Measurements from ENCODE around the gene GPC6. TPM values are rescaled to one million over a fixed set of nuclear protein-coding genes. Genes with fewer than 3 reads are reported as not detected.

GPC6 gene
- total RNA-seq, 1 donor from 2014 or later: 63.0 TPM

- no peaks in the 10 kb centered on the region for H3K36me3 ChIP-seq (ENCODE audit: insufficient read depth, low read length)
These were observed 453.7 kb downstream of the GPC6 start for GRCh38 chr13:93680329-93680728.

GRCh38 chr13:93685900-93686299 lies 459.3 kb downstream of the GPC6 start:
- Mint-ChIP-seq H3K36me3 (ENCODE audit: low read depth, unreplicated experiment) (no peaks in the 10 kb centered on the region), H3K4me1 (ENCODE audit: low read depth, unreplicated experiment) (peaks cover 7% of the 10 kb centered on the region), H3K9me3 (ENCODE audit: unreplicated experiment) (no peaks in the 10 kb centered on the region), H3K27ac (ENCODE audit: unreplicated experiment) (no peak overlapping the region), H3K4me3 (ENCODE audit: unreplicated experiment) (no peak overlapping the region), H3K27me3 (ENCODE audit: low read depth, unreplicated experiment) (no peaks in the 10 kb centered on the region)
- Histone ChIP-seq H3K9me3 (ENCODE audit: insufficient read depth, low read depth, low read length) (no peaks in the 10 kb centered on the region), H3K9ac (ENCODE audit: low read length) (no peak overlapping the region), H3K79me2 (ENCODE audit: insufficient read depth, low read length) (no peaks in the 10 kb centered on the region), H4K20me1 (ENCODE audit: insufficient read depth, low read length) (peaks cover 14% of the 10 kb centered on the region), H3K27me3 (ENCODE audit: insufficient read depth, low read length) (no peaks in the 10 kb centered on the region), H3K4me1 (ENCODE audit: insufficient read depth, low read length) (no peaks in the 10 kb centered on the region), H3K36me3 (ENCODE audit: insufficient read depth, low read length) (no peaks in the 10 kb centered on the region), H3K27ac (ENCODE audit: low read depth, low read length) (no peak overlapping the region), H3K4me3 (ENCODE audit: insufficient read depth, low read depth, low read length) (no peak overlapping the region), H3K4me2 (ENCODE audit: low read length) (no peak overlapping the region), H2AFZ (ENCODE audit: low read depth, low read length) (no peak overlapping the region)
- TF ChIP-seq EZH2 (IDR thresholded peaks at IDR 0.05; ENCODE audit: insufficient read depth, low read length): no peak
- no peak for TF ChIP-seq CTCF (IDR thresholded peaks at IDR 0.05; ENCODE audit: insufficient read depth, low read depth, low read length)
- DNase-seq (ENCODE audit: low read depth): no peak
- FAIRE-seq: no peak

More at GRCh38 chr13:93680329-93680728, 453.7 kb downstream of the GPC6 start:
- Mint-ChIP-seq H3K4me1 (ENCODE audit: low read depth, unreplicated experiment) (peaks cover 7% of the 10 kb centered on the region), H3K4me3 (ENCODE audit: unreplicated experiment) (no peak overlapping the region), H3K27me3 (ENCODE audit: low read depth, unreplicated experiment) (no peaks in the 10 kb centered on the region), H3K36me3 (ENCODE audit: low read depth, unreplicated experiment) (no peaks in the 10 kb centered on the region), H3K27ac (ENCODE audit: unreplicated experiment) (no peak overlapping the region), H3K9me3 (ENCODE audit: unreplicated experiment) (peaks cover 3% of the 10 kb centered on the region)
- no peak overlapping the region for H3K27ac ChIP-seq (ENCODE audit: low read depth, low read length)
- no peaks in the 10 kb centered on the region for H3K79me2 ChIP-seq (ENCODE audit: insufficient read depth, low read length)
- H3K9me3 ChIP-seq (ENCODE audit: insufficient read depth, low read depth, low read length): no peaks in the 10 kb centered on the region
- H3K4me2 ChIP-seq (ENCODE audit: low read length): no peak overlapping the region
- no peaks in the 10 kb centered on the region for H3K27me3 ChIP-seq (ENCODE audit: insufficient read depth, low read length)
- TF ChIP-seq EZH2 (IDR thresholded peaks at IDR 0.05; ENCODE audit: insufficient read depth, low read length): no peak
- TF ChIP-seq CTCF (IDR thresholded peaks at IDR 0.05; ENCODE audit: insufficient read depth, low read depth, low read length): no peak
- peaks cover 9% of the 10 kb centered on the region for H4K20me1 ChIP-seq (ENCODE audit: insufficient read depth, low read length)
- no peak for DNase-seq (ENCODE audit: low read depth)
- H3K4me3 ChIP-seq (ENCODE audit: insufficient read depth, low read depth, low read length): no peak overlapping the region
- no peak overlapping the region for H3K9ac ChIP-seq (ENCODE audit: low read length)
- FAIRE-seq: no peak
- H2AFZ ChIP-seq (ENCODE audit: low read depth, low read length): no peak overlapping the region
- no peaks in the 10 kb centered on the region for H3K4me1 ChIP-seq (ENCODE audit: insufficient read depth, low read length)

GRCh38 chr13:93686399-93686798 lies 459.8 kb downstream of the GPC6 start:
- Mint-ChIP-seq H3K4me1 (ENCODE audit: low read depth, unreplicated experiment) (peaks cover 7% of the 10 kb centered on the region), H3K27me3 (ENCODE audit: low read depth, unreplicated experiment) (no peaks in the 10 kb centered on the region), H3K36me3 (ENCODE audit: low read depth, unreplicated experiment) (no peaks in the 10 kb centered on the region), H3K27ac (ENCODE audit: unreplicated experiment) (no peak overlapping the region), H3K9me3 (ENCODE audit: unreplicated experiment) (no peaks in the 10 kb centered on the region), H3K4me3 (ENCODE audit: unreplicated experiment) (no peak overlapping the region)
- H3K4me2 ChIP-seq (ENCODE audit: low read length): no peak overlapping the region
- no peaks in the 10 kb centered on the region for H3K27me3 ChIP-seq (ENCODE audit: insufficient read depth, low read length)
- H3K79me2 ChIP-seq (ENCODE audit: insufficient read depth, low read length): no peaks in the 10 kb centered on the region
- no peak overlapping the region for H3K4me3 ChIP-seq (ENCODE audit: insufficient read depth, low read depth, low read length)
- no peak overlapping the region for H2AFZ ChIP-seq (ENCODE audit: low read depth, low read length)
- DNase-seq (ENCODE audit: low read depth): no peak
- H3K9ac ChIP-seq (ENCODE audit: low read length): no peak overlapping the region
- H3K36me3 ChIP-seq (ENCODE audit: insufficient read depth, low read length): no peaks in the 10 kb centered on the region
- TF ChIP-seq EZH2 (IDR thresholded peaks at IDR 0.05; ENCODE audit: insufficient read depth, low read length): no peak
- TF ChIP-seq CTCF (IDR thresholded peaks at IDR 0.05; ENCODE audit: insufficient read depth, low read depth, low read length): no peak
- H3K27ac ChIP-seq (ENCODE audit: low read depth, low read length): no peak overlapping the region
- no peaks in the 10 kb centered on the region for H3K9me3 ChIP-seq (ENCODE audit: insufficient read depth, low read depth, low read length)
- no peaks in the 10 kb centered on the region for H3K4me1 ChIP-seq (ENCODE audit: insufficient read depth, low read length)
- peaks cover 14% of the 10 kb centered on the region for H4K20me1 ChIP-seq (ENCODE audit: insufficient read depth, low read length)
- peak; percentile 13 for FAIRE-seq

Measured in astrocyte (in vitro differentiated cells and primary cell).